ENCODE results near the gene F5.
"Not testable (repeated sequence)": the region's sequence is repeated elsewhere in the genome, so short reads cannot be mapped to it uniquely, and the experiment has no call there.

The F5 gene

GRCh38 chr1:169508432-169509338 is 77.6 kb downstream of the F5 start:
- DNase-seq = no peak

GRCh38 chr1:169507413-169507812 is 78.9 kb downstream of the F5 start:
- no peak for DNase-seq

- DNase-seq = not testable (repeated sequence)
Measured at GRCh38 chr1:169503601-169504000, 82.7 kb downstream of the F5 start.

GRCh38 chr1:169499807-169500206 is 86.5 kb downstream of the F5 start:
- no peak for DNase-seq

GRCh38 chr1:169497317-169497716 is 89.0 kb downstream of the F5 start:
- no peak for DNase-seq

GRCh38 chr1:169495916-169496315 is 90.4 kb downstream of the F5 start:
- DNase-seq = no peak

GRCh38 chr1:169495046-169495775 is 91.1 kb downstream of the F5 start:
- DNase-seq = no peak

GRCh38 chr1:169494343-169494742 is 91.9 kb downstream of the F5 start:
- no peak for DNase-seq

- no peak for DNase-seq
Measured at GRCh38 chr1:169493251-169493650, 93.0 kb downstream of the F5 start.

- no peak for DNase-seq
Measured at GRCh38 chr1:169491845-169492281, 94.4 kb downstream of the F5 start.

- no peak for DNase-seq
Measured at GRCh38 chr1:169488157-169488556, 98.1 kb downstream of the F5 start.

- DNase-seq = no peak
Measured at GRCh38 chr1:169487561-169487960, 98.7 kb downstream of the F5 start.

- no peak for DNase-seq
Measured at GRCh38 chr1:169487133-169487532, 99.1 kb downstream of the F5 start.

GRCh38 chr1:169486281-169487051 is 99.8 kb downstream of the F5 start:
- no peak for DNase-seq

- peak; percentile 92 for DNase-seq
Measured at GRCh38 chr1:169485431-169486280, 100.6 kb downstream of the F5 start, which contains the start of gene SLC19A2. Gene SLC19A2, minus strand, starts transcription at chr1:169485944. Its CDS starts 178 bp downstream, at chr1:169485766.

- DNase-seq = no peak
Measured at GRCh38 chr1:169484683-169485430, 101.4 kb downstream of the F5 start.

- DNase-seq = no peak
Measured at GRCh38 chr1:169484101-169484500, 102.2 kb downstream of the F5 start.

- DNase-seq = no peak
Measured at GRCh38 chr1:169483500-169483966, 102.7 kb downstream of the F5 start.

- no peak for DNase-seq
Measured at GRCh38 chr1:169479363-169480066, 106.8 kb downstream of the F5 start.

- DNase-seq = no peak
Measured at GRCh38 chr1:169478094-169478672, 108.1 kb downstream of the F5 start.

Data from cortex of kidney (tissue), 1 donor.